Hematopoietic multipotent progenitor cell (in vitro differentiated cells): ENCODE measurements around the gene MTRF1. TPM values are rescaled to one million over a fixed set of nuclear protein-coding genes. Genes with fewer than 3 reads are reported as not detected.

Experiments used
- DNase-seq, 3 donors: peaks; one replicate each; pipeline ENCODE4 v3.0.0-alpha.2; 2011 to 2015; ENCODE audit warnings: low read depth in 2 of 3, low spot score in 2 of 3
- total RNA-seq: library from RNA; depleted of rRNA; stranded (reverse); fragments of >200 nt; gene quantifications from one replicate; pipeline ENCODE4 v1.2.3, GENCODE V29; 2012

The MTRF1 gene
- 5.7 TPM for total RNA-seq

- peak; percentile 72 to 89 (median 80) for DNase-seq
Observed at GRCh38 chr13:41263261-41263971, at the start of gene MTRF1. Gene MTRF1, minus strand, starts transcription at chr13:41263576. Its CDS starts 2,669 bp downstream, at chr13:41260907.

GRCh38 chr13:41313117-41313516, 49.7 kb upstream of the MTRF1 start:
- no peak for DNase-seq

- DNase-seq = peak in 1 of 3 donors; percentile 17
Observed at GRCh38 chr13:41312176-41312500, 48.8 kb upstream of the MTRF1 start.

- peak; percentile 16 to 42 (median 37) for DNase-seq
Observed at GRCh38 chr13:41311406-41312175, 48.2 kb upstream of the MTRF1 start.

GRCh38 chr13:41310963-41311405, 47.6 kb upstream of the MTRF1 start, which contains the start of gene NAA16:
Gene NAA16, plus strand, starts transcription at chr13:41311267. Its CDS starts 262 bp downstream, at chr13:41311529.
- DNase-seq = peak; percentile 91 to 96 (median 96)

- no peak for DNase-seq
Observed at GRCh38 chr13:41307884-41308640, 44.7 kb upstream of the MTRF1 start.

GRCh38 chr13:41306271-41307145, 43.1 kb upstream of the MTRF1 start:
- DNase-seq = no peak

GRCh38 chr13:41304551-41304950, 41.2 kb upstream of the MTRF1 start:
- DNase-seq = no peak

GRCh38 chr13:41302743-41303142, 39.4 kb upstream of the MTRF1 start:
- DNase-seq = no peak

- no peak for DNase-seq
Observed at GRCh38 chr13:41299316-41300094, 36.1 kb upstream of the MTRF1 start.

- no peak for DNase-seq
Observed at GRCh38 chr13:41296879-41297646, 33.7 kb upstream of the MTRF1 start.

GRCh38 chr13:41295973-41296372, 32.6 kb upstream of the MTRF1 start:
- no peak for DNase-seq

- DNase-seq = no peak
Observed at GRCh38 chr13:41294914-41295313, 31.5 kb upstream of the MTRF1 start.

- DNase-seq = no peak
Observed at GRCh38 chr13:41293272-41293671, 29.9 kb upstream of the MTRF1 start.

GRCh38 chr13:41291246-41291645, 27.9 kb upstream of the MTRF1 start:
- no peak for DNase-seq

GRCh38 chr13:41289463-41289881, 26.1 kb upstream of the MTRF1 start:
- no peak for DNase-seq

GRCh38 chr13:41286370-41286769, 23.0 kb upstream of the MTRF1 start:
- DNase-seq = no peak

GRCh38 chr13:41284512-41285288, 21.3 kb upstream of the MTRF1 start:
- no peak for DNase-seq
